ENCODE results near the gene CLEC10A.
A peak's percentile ranks its signal among the peaks of the same experiment; 100 is the strongest.

The CLEC10A gene

GRCh38 chr17:7034955-7035590, 45.0 kb downstream of the CLEC10A start:
- peak overlapping the region; percentile 70 for H3K4me3 ChIP-seq (ENCODE audit: low read depth, low read length)
- peak; percentile 64 for DNase-seq (ENCODE audit: low read depth)
- TF ChIP-seq CTCF (IDR thresholded peaks at IDR 0.05; ENCODE audit: insufficient read depth, low read depth, low read length, missing control alignments), result no peak

- peak overlapping the region; percentile 35 for H3K4me3 ChIP-seq (ENCODE audit: low read depth, low read length)
- no peak for TF ChIP-seq CTCF (IDR thresholded peaks at IDR 0.05; ENCODE audit: insufficient read depth, low read depth, low read length, missing control alignments)
- DNase-seq (ENCODE audit: low read depth), result peak; percentile 66
Observed at GRCh38 chr17:7029659-7030058, 50.4 kb downstream of the CLEC10A start.

- no peak overlapping the region for H3K4me3 ChIP-seq (ENCODE audit: low read depth, low read length)
- DNase-seq (ENCODE audit: low read depth), result no peak
- TF ChIP-seq CTCF (IDR thresholded peaks at IDR 0.05; ENCODE audit: insufficient read depth, low read depth, low read length, missing control alignments), result no peak
Observed at GRCh38 chr17:7029096-7029495, 51.0 kb downstream of the CLEC10A start.

- no peak overlapping the region for H3K4me3 ChIP-seq (ENCODE audit: low read depth, low read length)
- no peak for DNase-seq (ENCODE audit: low read depth)
- TF ChIP-seq CTCF (IDR thresholded peaks at IDR 0.05; ENCODE audit: insufficient read depth, low read depth, low read length, missing control alignments), result no peak
Observed at GRCh38 chr17:7027335-7027734, 52.7 kb downstream of the CLEC10A start.

- no peak for TF ChIP-seq CTCF (IDR thresholded peaks at IDR 0.05; ENCODE audit: insufficient read depth, low read depth, low read length, missing control alignments)
Observed at GRCh38 chr17:7026471-7027115, 53.5 kb downstream of the CLEC10A start.

GRCh38 chr17:7025245-7025644, 54.8 kb downstream of the CLEC10A start:
- DNase-seq (ENCODE audit: low read depth), result no peak
- H3K4me3 ChIP-seq (ENCODE audit: low read depth, low read length), result no peak overlapping the region
- TF ChIP-seq CTCF (IDR thresholded peaks at IDR 0.05; ENCODE audit: insufficient read depth, low read depth, low read length, missing control alignments), result no peak

More at GRCh38 chr17:7026471-7027115, 53.5 kb downstream of the CLEC10A start:
- H3K4me3 ChIP-seq (ENCODE audit: low read depth, low read length), result no peak overlapping the region
- no peak for DNase-seq (ENCODE audit: low read depth)
